CD4-positive, alpha-beta T cell treated with Interleukin-15 for 4 hours (primary cell): ENCODE data around the gene CH25H.

Experiments
- DNase-seq: peaks from one replicate; pipeline ENCODE4 v3.0.0-alpha.2; 2020; ENCODE audit warnings: low spot score

The CH25H gene

DNA sequence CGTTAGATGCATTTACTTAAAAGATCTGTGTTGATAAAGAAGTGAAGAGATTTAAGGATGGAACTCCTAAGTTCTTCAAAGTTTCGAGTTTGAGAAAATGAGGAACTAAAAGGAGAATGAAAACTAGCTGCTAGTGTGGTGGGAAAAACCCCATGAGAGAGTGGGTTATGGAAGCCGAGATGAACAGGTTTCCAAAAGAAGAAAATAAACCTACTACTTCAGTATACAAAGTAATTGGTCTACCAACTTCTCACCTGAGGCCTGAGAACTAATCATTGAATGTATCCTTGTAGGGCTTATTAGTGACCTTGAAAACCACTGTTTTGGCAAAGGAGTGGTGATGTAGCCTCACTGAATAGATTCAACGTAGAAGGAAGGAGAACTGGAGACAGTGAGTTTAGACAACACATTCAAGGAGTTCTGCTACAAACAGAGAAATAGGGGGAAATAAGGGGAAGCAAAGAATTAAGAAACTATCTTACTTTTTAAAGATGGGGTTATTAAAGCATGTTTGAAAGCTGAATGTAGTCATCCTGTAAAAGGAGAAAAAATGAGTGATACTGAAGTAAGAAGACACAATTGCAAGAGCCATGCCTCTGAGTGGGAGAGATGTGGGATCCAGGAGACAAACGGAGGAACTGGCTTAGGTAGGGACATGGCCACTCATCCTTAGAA, 50.8 kb downstream of the CH25H start:
- no peak for DNase-seq
